Thyroid gland (tissue), 4 donors: ENCODE data around the gene KRT32.

Experiments
- CTCF ChIP-seq, 6 experiments: fragments of 200-600 bp in 3 of 6; fragments of 450-650 bp in 3 of 6; sonication (generic) in 3 of 6; IDR thresholded peaks; one replicate each; pipeline ENCODE4 v1.5.1; 2016 to 2019; ENCODE audit warnings: antibody characterized with exemption in 6 of 6, mild to moderate bottlenecking in 2 of 6, inconsistent platforms in 1 of 6, moderate library complexity in 1 of 6
- POLR2A ChIP-seq, 2 donors: fragments of 450-650 bp; IDR thresholded peaks; one replicate each; pipeline ENCODE4 v1.6.1; 2017; ENCODE audit warnings: antibody characterized with exemption in 2 of 2, mild to moderate bottlenecking in 2 of 2, moderate library complexity in 1 of 2

GRCh38 chr17:41480581-41480980 lies 13.4 kb upstream of the KRT32 start:
- TF ChIP-seq CTCF (IDR thresholded peaks at IDR 0.05) (no peak), POLR2A (IDR thresholded peaks at IDR 0.05) (no peak)
